Neural cell (in vitro differentiated cells): ENCODE results near the gene TRMT10C.
"Not testable (repeated sequence)": the region's sequence is repeated elsewhere in the genome, so short reads cannot be mapped to it uniquely, and the experiment has no call there.

Experiments used
- CTCF ChIP-seq: fragments of 450-650 bp; IDR thresholded peaks from 2 replicates; pipeline ENCODE4 v1.5.1; 2014; ENCODE audit warnings: antibody characterized with exemption, mild to moderate bottlenecking, moderate library complexity; ENCODE audit not compliant: poor library complexity, severe bottlenecking
- EZH2 ChIP-seq: fragments of 200-600, 300-800 bp; shearing (Covaris generic), sonication (generic); IDR thresholded peaks from 2 replicates; pipeline ENCODE4 v1.6.1; 2014; ENCODE audit warnings: antibody characterized with exemption, low read length, borderline replicate concordance, mild to moderate bottlenecking; ENCODE audit not compliant: insufficient read depth, poor library complexity, severe bottlenecking
- POLR2AphosphoS5 ChIP-seq: IDR thresholded peaks from 2 replicates; pipeline ENCODE4 v1.6.1; 2012
- SMC3 ChIP-seq: fragments of 450-650 bp; conservative IDR thresholded peaks from 2 replicates; pipeline ENCODE4 v1.6.1; 2014; ENCODE audit warnings: antibody characterized with exemption, mild to moderate bottlenecking, moderate library complexity; ENCODE audit not compliant: poor library complexity
- TAF1 ChIP-seq: IDR thresholded peaks from 2 replicates; pipeline ENCODE4 v1.6.1; 2012; ENCODE audit warnings: low read depth
- TF ChIP-seq, protein P1 (sequence below): IDR thresholded peaks from 2 replicates; pipeline ENCODE4 v1.6.1; 2012; ENCODE audit warnings: borderline replicate concordance

DNA sequence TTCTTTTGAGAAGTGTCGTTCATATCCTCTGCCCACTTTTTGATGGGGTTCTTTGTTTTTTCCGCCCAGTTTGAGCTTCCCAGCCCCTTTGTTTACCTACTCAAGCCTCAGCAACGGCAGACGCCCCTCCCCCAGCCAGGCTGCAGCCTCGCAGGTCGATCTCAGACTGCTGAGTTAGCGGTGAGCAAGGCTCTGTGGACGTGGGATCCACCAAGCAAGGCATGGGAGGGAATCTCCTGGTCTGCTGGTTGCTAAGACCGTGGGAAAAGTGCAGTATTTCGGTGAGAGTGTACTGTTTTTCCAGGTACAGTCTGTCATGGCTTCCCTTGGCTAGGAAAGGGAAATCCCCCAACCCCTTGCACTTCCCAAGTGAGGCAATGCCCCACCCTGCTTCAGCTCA lies 43.7 kb downstream of the TRMT10C start:
- not testable (repeated sequence) for TF ChIP-seq SMC3, POLR2AphosphoS5, CTCF, TAF1, EZH2
- TF ChIP-seq, protein P1, sequence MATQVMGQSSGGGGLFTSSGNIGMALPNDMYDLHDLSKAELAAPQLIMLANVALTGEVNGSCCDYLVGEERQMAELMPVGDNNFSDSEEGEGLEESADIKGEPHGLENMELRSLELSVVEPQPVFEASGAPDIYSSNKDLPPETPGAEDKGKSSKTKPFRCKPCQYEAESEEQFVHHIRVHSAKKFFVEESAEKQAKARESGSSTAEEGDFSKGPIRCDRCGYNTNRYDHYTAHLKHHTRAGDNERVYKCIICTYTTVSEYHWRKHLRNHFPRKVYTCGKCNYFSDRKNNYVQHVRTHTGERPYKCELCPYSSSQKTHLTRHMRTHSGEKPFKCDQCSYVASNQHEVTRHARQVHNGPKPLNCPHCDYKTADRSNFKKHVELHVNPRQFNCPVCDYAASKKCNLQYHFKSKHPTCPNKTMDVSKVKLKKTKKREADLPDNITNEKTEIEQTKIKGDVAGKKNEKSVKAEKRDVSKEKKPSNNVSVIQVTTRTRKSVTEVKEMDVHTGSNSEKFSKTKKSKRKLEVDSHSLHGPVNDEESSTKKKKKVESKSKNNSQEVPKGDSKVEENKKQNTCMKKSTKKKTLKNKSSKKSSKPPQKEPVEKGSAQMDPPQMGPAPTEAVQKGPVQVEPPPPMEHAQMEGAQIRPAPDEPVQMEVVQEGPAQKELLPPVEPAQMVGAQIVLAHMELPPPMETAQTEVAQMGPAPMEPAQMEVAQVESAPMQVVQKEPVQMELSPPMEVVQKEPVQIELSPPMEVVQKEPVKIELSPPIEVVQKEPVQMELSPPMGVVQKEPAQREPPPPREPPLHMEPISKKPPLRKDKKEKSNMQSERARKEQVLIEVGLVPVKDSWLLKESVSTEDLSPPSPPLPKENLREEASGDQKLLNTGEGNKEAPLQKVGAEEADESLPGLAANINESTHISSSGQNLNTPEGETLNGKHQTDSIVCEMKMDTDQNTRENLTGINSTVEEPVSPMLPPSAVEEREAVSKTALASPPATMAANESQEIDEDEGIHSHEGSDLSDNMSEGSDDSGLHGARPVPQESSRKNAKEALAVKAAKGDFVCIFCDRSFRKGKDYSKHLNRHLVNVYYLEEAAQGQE, result not testable (repeated sequence)
